ENCODE measurements around the gene MOSPD2.

The MOSPD2 gene

GRCh38 chrX:14872851-14873675 is at the start of gene MOSPD2, which contains the start of gene FANCB:
TSS of gene MOSPD2 (plus strand) at chrX:14873421. CDS start at chrX:14873529, 108 bp downstream.
TSS of gene FANCB (minus strand) at chrX:14873069. CDS start at chrX:14865510, 7,559 bp downstream.
- DNase-seq, result peak; percentile 76

GRCh38 chrX:14825851-14826250 is 47.4 kb upstream of the MOSPD2 start:
- no peak for DNase-seq

GRCh38 chrX:14826319-14826718 is 46.9 kb upstream of the MOSPD2 start:
- DNase-seq, result no peak

- DNase-seq, result no peak
Measured at GRCh38 chrX:14829643-14830042, 43.6 kb upstream of the MOSPD2 start.

- no peak for DNase-seq
Measured at GRCh38 chrX:14832151-14832550, 41.1 kb upstream of the MOSPD2 start.

GRCh38 chrX:14832586-14832985 is 40.6 kb upstream of the MOSPD2 start:
- DNase-seq, result no peak

- no peak for DNase-seq
Measured at GRCh38 chrX:14837155-14837554, 36.1 kb upstream of the MOSPD2 start.

- no peak for DNase-seq
Measured at GRCh38 chrX:14843666-14844065, 29.6 kb upstream of the MOSPD2 start.

- no peak for DNase-seq
Measured at GRCh38 chrX:14851526-14851925, 21.7 kb upstream of the MOSPD2 start.

- no peak for DNase-seq
Measured at GRCh38 chrX:14864631-14865030, 8.6 kb upstream of the MOSPD2 start.

GRCh38 chrX:14865201-14865600 is 8.0 kb upstream of the MOSPD2 start:
- DNase-seq, result no peak

GRCh38 chrX:14871767-14872166 is 1.5 kb upstream of the MOSPD2 start:
- DNase-seq, result no peak

- no peak for DNase-seq
Measured at GRCh38 chrX:14872355-14872754, 866 bp upstream of the MOSPD2 start.

- DNase-seq, result no peak
Measured at GRCh38 chrX:14873676-14874049, 442 bp downstream of the MOSPD2 start.

- DNase-seq, result no peak
Measured at GRCh38 chrX:14875624-14876023, 2.4 kb downstream of the MOSPD2 start.

GRCh38 chrX:14883826-14884225 is 10.6 kb downstream of the MOSPD2 start:
- no peak for DNase-seq

GRCh38 chrX:14884714-14885113 is 11.5 kb downstream of the MOSPD2 start:
- DNase-seq, result no peak

- no peak for DNase-seq
Measured at GRCh38 chrX:14886252-14886651, 13.0 kb downstream of the MOSPD2 start.

GRCh38 chrX:14896273-14896672 is 23.1 kb downstream of the MOSPD2 start:
- DNase-seq, result no peak

GRCh38 chrX:14897042-14897441 is 23.8 kb downstream of the MOSPD2 start:
- DNase-seq, result no peak

GRCh38 chrX:14899607-14900006 is 26.4 kb downstream of the MOSPD2 start:
- DNase-seq, result no peak

- no peak for DNase-seq
Measured at GRCh38 chrX:14902537-14902936, 29.3 kb downstream of the MOSPD2 start.

- no peak for DNase-seq
Measured at GRCh38 chrX:14903891-14904290, 30.7 kb downstream of the MOSPD2 start.

GRCh38 chrX:14913241-14913640 is 40.0 kb downstream of the MOSPD2 start:
- no peak for DNase-seq

- no peak for DNase-seq
Measured at GRCh38 chrX:14915596-14915995, 42.4 kb downstream of the MOSPD2 start.

All from NCI-H1694 treated with DMSO at 0.1 percent for 48 hours (cell line).